Natural killer cell (primary cell): ENCODE measurements around the gene ATP11A. TPM values are rescaled to one million over a fixed set of nuclear protein-coding genes. Genes with fewer than 3 reads are reported as not detected.

Experiments
- ATAC-seq, 3 donors: fragments of 150-1000 bp in 2 of 3; fragments of 200-7000 bp in 1 of 3; cut with Tn5 transposase; 1 replicate in 1 of 3; 2 replicates in 2 of 3; pipeline ENCODE4 v1.10.0; 2021; ENCODE audit warnings: mild to moderate bottlenecking in 2 of 3, moderate library complexity in 2 of 3
- DNase-seq, 2 donors: peaks; one replicate each; pipeline versions ENCODE4 v3.0.0 to v3.0.0-alpha.2; 2013 to 2021; ENCODE audit warnings: mixed read lengths in 1 of 2
- H3K27ac ChIP-seq: one replicate; pipeline ENCODE4 v1.5.1; 2013; ENCODE audit warnings: mild to moderate bottlenecking, low read length
- H3K27me3 ChIP-seq: one replicate; pipeline ENCODE4 v1.6.1; 2013; ENCODE audit warnings: low read length; ENCODE audit not compliant: control insufficient read depth, insufficient read depth
- H3K36me3 ChIP-seq: one replicate; pipeline ENCODE4 v1.6.1; 2013; ENCODE audit warnings: low read length; ENCODE audit not compliant: control insufficient read depth, insufficient read depth
- H3K4me1 ChIP-seq: one replicate; pipeline ENCODE4 v1.6.1; 2013; ENCODE audit warnings: low read length; ENCODE audit not compliant: control insufficient read depth, insufficient read depth
- H3K4me3 ChIP-seq: one replicate; pipeline ENCODE4 v1.5.1; 2013; ENCODE audit warnings: low read length
- H3K9me3 ChIP-seq: one replicate; pipeline ENCODE4 v1.6.1; 2013; ENCODE audit warnings: low read length; ENCODE audit not compliant: control insufficient read depth, insufficient read depth
- H3K27ac Mint-ChIP-seq, 2 donors: one replicate each; pipeline ENCODE4 v1.8.0; 2022; ENCODE audit warnings: mild to moderate bottlenecking in 2 of 2, mixed read lengths in 2 of 2, moderate library complexity in 1 of 2
- H3K27me3 Mint-ChIP-seq, 2 donors: one replicate each; pipeline ENCODE4 v1.8.0; 2022; ENCODE audit warnings: low read depth in 2 of 2, mixed read lengths in 2 of 2
- H3K36me3 Mint-ChIP-seq: one replicate; pipeline ENCODE4 v1.8.0; 2022; ENCODE audit warnings: mixed read lengths
- H3K4me1 Mint-ChIP-seq, 2 donors: one replicate each; pipeline ENCODE4 v1.8.0; 2022; ENCODE audit warnings: mixed read lengths in 2 of 2
- H3K4me3 Mint-ChIP-seq: one replicate; pipeline ENCODE4 v1.8.0; 2022; ENCODE audit warnings: mild to moderate bottlenecking, moderate library complexity, mixed read lengths
- H3K9me3 Mint-ChIP-seq, 2 donors: one replicate each; pipeline ENCODE4 v1.8.0; 2022; ENCODE audit warnings: mixed read lengths in 2 of 2
- CTCF ChIP-seq: fragments of 200-600 bp; IDR thresholded peaks from one replicate; pipeline ENCODE4 v1.8.0; 2022; ENCODE audit warnings: antibody characterized with exemption
- WGBS: methylation state at CpG from one replicate; pipeline ENCODE4 v1.1.7; 2013; ENCODE audit warnings: missing lambda C conversion rate; ENCODE audit not compliant: insufficient coverage; 5-methylcytosine and 5-hydroxymethylcytosine counted together
- intact Hi-C: fragments of 100-400 bp; cut with micrococcal nuclease; formaldehyde crosslinking; loops from one replicate; pipeline ENCODE4 v1.14.2; 2022
- total RNA-seq, 4 donors: library from RNA; stranded (reverse); fragments of 120-200 nt in 1 of 4; gene quantifications; one replicate each; pipeline versions ENCODE4 v1.2.3 to v1.2.4, GENCODE V29; 2013 to 2022

The ATP11A gene
- total RNA-seq, 3 donors from 2014 or later (not counting 1 experiment from before 2014, with no cell fraction given) = 47.1 to 68.6 (median 50.7) TPM

- Mint-ChIP-seq H3K4me1 (peaks cover 27 to 48% of the 10 kb centered on the region in 2 donors), H3K4me3 (no peak overlapping the region), H3K27ac (no peak overlapping the region), H3K27me3 (no peaks in the 10 kb centered on the region), H3K36me3 (no peaks in the 10 kb centered on the region), H3K9me3 (no peaks in the 10 kb centered on the region)
- intact Hi-C loops = no loop called here
- no peak for TF ChIP-seq CTCF
- H3K4me1 ChIP-seq = peaks cover 23% of the 10 kb centered on the region
- H3K36me3 ChIP-seq = no peaks in the 10 kb centered on the region
- H3K9me3 ChIP-seq = no peaks in the 10 kb centered on the region
- ATAC-seq (no peak), DNase-seq (no peak)
- WGBS = 91% methylated on average over 13 of the region's 13 CpGs
- H3K27me3 ChIP-seq = no peaks in the 10 kb centered on the region
- no peak overlapping the region for H3K27ac ChIP-seq
- no peak overlapping the region for H3K4me3 ChIP-seq
Measured at GRCh38 chr13:112693831-112694497, 4.1 kb downstream of the ATP11A start.

GRCh38 chr13:112695121-112695520 lies 5.3 kb downstream of the ATP11A start:
- no peaks in the 10 kb centered on the region for H3K36me3 Mint-ChIP-seq
- no peak overlapping the region for H3K27ac Mint-ChIP-seq
- H3K27ac ChIP-seq = no peak overlapping the region
- H3K9me3 ChIP-seq = no peaks in the 10 kb centered on the region
- ATAC-seq (no peak), DNase-seq (no peak)
- no peak for TF ChIP-seq CTCF
- H3K27me3 Mint-ChIP-seq = no peaks in the 10 kb centered on the region
- 95% methylated on average over 4 of the region's 4 CpGs for WGBS
- no peaks in the 10 kb centered on the region for H3K9me3 Mint-ChIP-seq
- H3K36me3 ChIP-seq = no peaks in the 10 kb centered on the region
- H3K27me3 ChIP-seq = no peaks in the 10 kb centered on the region
- no peak overlapping the region for H3K4me3 ChIP-seq
- no peak overlapping the region for H3K4me3 Mint-ChIP-seq
- intact Hi-C loops = no loop called here
- H3K4me1 Mint-ChIP-seq = peaks cover 25 to 44% of the 10 kb centered on the region in 2 donors
- peaks cover 17% of the 10 kb centered on the region for H3K4me1 ChIP-seq

- Mint-ChIP-seq H3K9me3 (no peaks in the 10 kb centered on the region), H3K4me3 (no peak overlapping the region), H3K4me1 (peaks cover 25 to 42% of the 10 kb centered on the region in 2 donors), H3K27me3 (no peaks in the 10 kb centered on the region), H3K36me3 (no peaks in the 10 kb centered on the region), H3K27ac (no peak overlapping the region)
- no peak for DNase-seq
- 98% methylated on average over 53 of the region's 53 CpGs for WGBS
- Histone ChIP-seq H3K4me3 (no peak overlapping the region), H3K27me3 (no peaks in the 10 kb centered on the region), H3K36me3 (no peaks in the 10 kb centered on the region), H3K9me3 (no peaks in the 10 kb centered on the region), H3K27ac (no peak overlapping the region), H3K4me1 (peaks cover 11% of the 10 kb centered on the region)
- ATAC-seq = no peak
- intact Hi-C loops = no loop called here
- TF ChIP-seq CTCF = no peak
Measured at GRCh38 chr13:112696001-112696868, 6.4 kb downstream of the ATP11A start.
